BJ (cell line): ENCODE results near the gene HIP1. TPM values are rescaled to one million over a fixed set of nuclear protein-coding genes. Genes with fewer than 3 reads are reported as not detected.

Experiments
- CTCF ChIA-PET: fragments of 350-600 bp; formaldehyde crosslinking; extraction: SDS; loops from one replicate; lab custom pipeline; 2021; ENCODE audit warnings: antibody characterized with exemption, inconsistent platforms; lab: Yijun Ruan, JAX
- POLR2A ChIA-PET: fragments of 300-600 bp; sonication (Branson Sonifier 250); formaldehyde crosslinking; extraction: SDS; loops from one replicate; lab custom pipeline; 2021; ENCODE audit warnings: antibody characterized with exemption; lab: Charles Lee
- DNase-seq: peaks from one replicate; pipeline ENCODE4 v3.0.0-alpha.2; 2011; ENCODE audit warnings: low read depth
- H3K27me3 ChIP-seq: 2 replicates; pipeline ENCODE4 v1.6.0; 2011; ENCODE audit warnings: low read length; ENCODE audit not compliant: control insufficient read depth, insufficient read depth
- H3K36me3 ChIP-seq: 2 replicates; pipeline ENCODE4 v1.5.1; 2011; ENCODE audit warnings: low read length; ENCODE audit not compliant: control insufficient read depth, insufficient read depth
- H3K4me3 ChIP-seq: 2 replicates; pipeline ENCODE4 v1.5.1; 2011; ENCODE audit warnings: low read depth, mild to moderate bottlenecking, control low read depth, low read length
- polyA plus RNA-seq: library from polyadenylated mRNA; depleted of rRNA; stranded (reverse); fragments of >200 nt; gene quantifications from 2 replicates; pipeline ENCODE4 v1.2.3, GENCODE V29; 2011
- TF ChIP-seq, protein P1 (sequence below): IDR thresholded peaks from 2 replicates; pipeline ENCODE4 v1.5.1; 2011; ENCODE audit warnings: low read depth, mild to moderate bottlenecking, control low read depth, inconsistent platforms, low read length, moderate library complexity; ENCODE audit not compliant: insufficient read depth

The HIP1 gene
- polyA plus RNA-seq, 1 experiment: 7.5 TPM

DNA sequence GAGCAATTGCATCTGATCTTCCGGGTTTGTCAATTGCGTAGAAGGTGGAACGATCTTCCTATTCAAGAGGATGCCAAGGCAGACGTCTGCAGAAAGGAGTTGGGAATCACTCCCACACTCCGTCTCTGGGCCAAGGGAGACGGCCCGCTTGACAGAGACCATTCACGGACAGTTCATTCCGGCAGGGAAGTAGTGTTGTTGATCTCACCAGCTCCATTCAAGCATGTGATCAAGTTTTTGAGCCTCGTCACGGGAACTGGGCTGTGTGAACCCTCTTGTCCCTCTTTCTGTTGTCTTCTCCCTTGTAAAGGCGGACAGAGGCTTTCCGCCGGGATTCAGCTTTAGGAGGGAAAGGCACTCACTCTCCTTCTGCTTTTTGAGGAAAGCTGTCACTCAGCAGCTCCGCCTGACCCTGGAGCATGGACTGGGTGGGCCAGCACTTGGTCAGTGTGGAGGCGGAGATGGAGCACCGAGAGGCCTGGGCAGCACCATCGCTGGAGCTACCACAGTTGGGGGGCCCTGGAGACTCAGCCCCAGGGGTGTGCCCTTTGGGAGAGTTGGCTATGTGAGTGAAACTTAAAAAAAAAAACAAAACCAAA, 201.7 kb downstream of the HIP1 start:
- Histone ChIP-seq H3K36me3 (peaks cover 3% of the 10 kb centered on the region; the same call in 1 of the 2 replicates), H3K4me3 (no peak overlapping the region), H3K27me3 (peaks cover 7% of the 10 kb centered on the region)
- TF ChIP-seq, protein P1, sequence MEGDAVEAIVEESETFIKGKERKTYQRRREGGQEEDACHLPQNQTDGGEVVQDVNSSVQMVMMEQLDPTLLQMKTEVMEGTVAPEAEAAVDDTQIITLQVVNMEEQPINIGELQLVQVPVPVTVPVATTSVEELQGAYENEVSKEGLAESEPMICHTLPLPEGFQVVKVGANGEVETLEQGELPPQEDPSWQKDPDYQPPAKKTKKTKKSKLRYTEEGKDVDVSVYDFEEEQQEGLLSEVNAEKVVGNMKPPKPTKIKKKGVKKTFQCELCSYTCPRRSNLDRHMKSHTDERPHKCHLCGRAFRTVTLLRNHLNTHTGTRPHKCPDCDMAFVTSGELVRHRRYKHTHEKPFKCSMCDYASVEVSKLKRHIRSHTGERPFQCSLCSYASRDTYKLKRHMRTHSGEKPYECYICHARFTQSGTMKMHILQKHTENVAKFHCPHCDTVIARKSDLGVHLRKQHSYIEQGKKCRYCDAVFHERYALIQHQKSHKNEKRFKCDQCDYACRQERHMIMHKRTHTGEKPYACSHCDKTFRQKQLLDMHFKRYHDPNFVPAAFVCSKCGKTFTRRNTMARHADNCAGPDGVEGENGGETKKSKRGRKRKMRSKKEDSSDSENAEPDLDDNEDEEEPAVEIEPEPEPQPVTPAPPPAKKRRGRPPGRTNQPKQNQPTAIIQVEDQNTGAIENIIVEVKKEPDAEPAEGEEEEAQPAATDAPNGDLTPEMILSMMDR: no peak
- no peak for DNase-seq
- ChIA-PET POLR2A (no interaction called here), CTCF (interaction anchor here (1.2 kb wide), 1 partner anchor 8 kb away, joined by 3 read pairs; no protein-coding TSS in a partner anchor)

DNA sequence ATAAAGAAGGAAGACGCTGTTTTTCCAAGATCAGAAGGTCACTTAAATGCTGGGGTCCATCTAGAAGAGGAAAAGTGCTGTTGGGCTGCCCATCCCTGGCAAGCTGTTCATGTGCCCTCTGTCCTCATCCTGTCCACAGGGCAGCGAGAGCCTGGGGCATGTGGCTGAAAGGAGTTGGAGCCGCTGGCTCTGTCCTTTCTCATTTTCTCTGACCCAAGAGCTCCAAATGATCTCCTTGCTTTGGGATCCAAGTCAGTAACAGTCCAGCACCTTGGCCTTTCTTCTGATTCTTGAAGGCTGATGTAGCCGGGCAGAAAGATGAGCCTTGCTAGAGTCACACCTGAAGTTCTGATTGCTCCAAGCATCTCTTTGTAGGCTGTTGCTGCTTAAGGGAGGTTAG, 202.2 kb downstream of the HIP1 start:
- ChIA-PET POLR2A (no interaction called here), CTCF (interaction anchor here (1.2 kb wide), 1 partner anchor 8 kb away, joined by 3 read pairs; no protein-coding TSS in a partner anchor)
- Histone ChIP-seq H3K4me3 (no peak overlapping the region), H3K36me3 (peaks cover 3% of the 10 kb centered on the region; the same call in 1 of the 2 replicates), H3K27me3 (peaks cover 7% of the 10 kb centered on the region)
- no peak for DNase-seq
- TF ChIP-seq, protein P1: no peak

DNA sequence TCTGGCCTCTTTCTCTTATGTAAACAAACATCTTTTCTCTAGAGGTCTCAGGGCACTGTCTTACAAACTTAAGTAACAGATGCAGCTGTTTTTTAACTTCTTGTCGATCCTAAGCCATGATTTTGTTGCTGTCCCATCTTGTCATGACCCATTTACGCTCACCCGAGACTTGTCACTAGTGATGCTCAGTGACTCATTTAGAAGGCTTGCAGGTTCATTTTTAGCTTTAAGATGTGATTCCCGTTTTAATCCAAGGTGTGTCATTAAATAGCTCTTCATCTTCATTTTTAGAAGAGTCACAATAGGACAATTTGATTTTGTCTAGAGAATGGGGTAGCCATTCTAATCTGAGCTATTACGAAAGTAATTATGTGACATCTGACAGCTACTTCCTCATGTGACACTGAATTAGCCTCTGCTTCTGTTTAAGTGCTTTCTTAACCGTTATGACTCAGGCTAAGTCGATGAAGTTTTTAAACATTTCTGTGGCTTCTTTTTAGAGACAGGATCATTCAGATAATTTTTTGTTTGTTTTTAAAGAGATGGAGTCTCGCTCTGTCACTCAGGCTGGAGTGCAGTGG, 203.9 kb downstream of the HIP1 start:
- no peak overlapping the region for H3K4me3 ChIP-seq
- peak; percentile 51 for DNase-seq

DNA sequence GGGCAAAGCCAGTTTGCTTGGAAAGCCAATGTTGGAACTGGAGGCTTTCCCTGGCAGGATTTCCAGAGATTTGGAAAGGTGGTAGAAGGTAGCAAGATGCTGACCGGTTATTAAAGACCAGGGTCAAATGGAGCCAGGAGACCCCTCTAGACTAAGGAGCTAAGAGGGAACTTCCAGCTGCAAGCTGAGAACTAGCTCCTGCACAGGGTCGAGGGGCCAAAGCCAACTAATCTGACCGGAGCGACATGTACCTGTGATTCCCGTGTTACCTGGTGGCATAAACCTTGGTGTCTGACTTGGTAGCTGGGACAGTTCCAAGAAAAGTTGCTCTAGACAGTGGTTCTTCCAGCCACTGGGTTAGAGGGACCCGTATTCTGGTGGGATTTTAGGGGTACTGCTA, 204.8 kb downstream of the HIP1 start:
- DNase-seq: no peak
- ChIA-PET CTCF (interaction anchor here (1.3 kb wide), 2 partner anchors 12 to 138 kb away, joined by 3 read pairs; no protein-coding TSS in a partner anchor), POLR2A (no interaction called here)
- Histone ChIP-seq H3K27me3 (peaks cover 7% of the 10 kb centered on the region), H3K36me3 (peaks cover 1% of the 10 kb centered on the region; the same call in 1 of the 2 replicates), H3K4me3 (no peak overlapping the region)
- TF ChIP-seq, protein P1: no peak

More for the DNA sequence above, 203.9 kb downstream of the HIP1 start:
- CTCF ChIA-PET: interaction anchor here (1.1 to 1.3 kb wide), 3 partner anchors 11 to 137 kb away, joined by 3 to 4 read pairs (median 3); no protein-coding TSS in a partner anchor
- H3K36me3 ChIP-seq: peaks cover 3% of the 10 kb centered on the region; the same call in 1 of the 2 replicates
- TF ChIP-seq, protein P1: no peak
- peaks cover 7% of the 10 kb centered on the region for H3K27me3 ChIP-seq
- POLR2A ChIA-PET: interaction anchor here (0.6 kb wide), 1 partner anchor 14 kb away, joined by 5 read pairs; no protein-coding TSS in a partner anchor

DNA sequence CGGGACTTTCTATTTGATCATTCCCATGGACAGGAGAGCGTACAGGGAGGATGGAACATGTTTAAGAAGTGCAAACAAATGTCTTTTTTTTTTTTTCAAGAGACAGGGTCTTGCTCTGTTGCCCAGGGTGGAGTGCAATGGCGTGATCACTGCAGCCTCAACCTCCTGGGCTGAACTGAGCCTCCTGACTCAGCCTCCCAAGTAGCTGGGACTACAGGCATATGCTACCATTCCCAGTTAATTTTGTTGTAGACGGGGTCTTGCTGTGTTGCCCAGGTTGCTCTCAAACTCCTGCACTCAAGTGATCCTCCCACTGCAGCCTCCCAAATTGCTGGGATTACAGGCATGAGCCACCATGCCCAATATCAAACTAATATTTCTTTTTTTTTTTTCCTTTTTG, 206.1 kb downstream of the HIP1 start:
- CTCF ChIA-PET: no interaction called here

More for the DNA sequence above, 206.1 kb downstream of the HIP1 start:
- TF ChIP-seq, protein P1: no peak
- DNase-seq: no peak
- H3K27me3 ChIP-seq: peaks cover 7% of the 10 kb centered on the region
- POLR2A ChIA-PET: no interaction called here
- H3K36me3 ChIP-seq: peaks cover 1% of the 10 kb centered on the region; the same call in 1 of the 2 replicates
- H3K4me3 ChIP-seq: no peak overlapping the region
